ENCODE measurements around the gene ZSCAN31. TPM values are rescaled to one million over a fixed set of nuclear protein-coding genes. Genes with fewer than 3 reads are reported as not detected.
"Not testable (repeated sequence)": the region's sequence is repeated elsewhere in the genome, so short reads cannot be mapped to it uniquely, and the experiment has no call there.

ZSCAN31 gene
- total and polyA plus RNA-seq, 2 donors: 3.4 to 3.9 TPM

DNA sequence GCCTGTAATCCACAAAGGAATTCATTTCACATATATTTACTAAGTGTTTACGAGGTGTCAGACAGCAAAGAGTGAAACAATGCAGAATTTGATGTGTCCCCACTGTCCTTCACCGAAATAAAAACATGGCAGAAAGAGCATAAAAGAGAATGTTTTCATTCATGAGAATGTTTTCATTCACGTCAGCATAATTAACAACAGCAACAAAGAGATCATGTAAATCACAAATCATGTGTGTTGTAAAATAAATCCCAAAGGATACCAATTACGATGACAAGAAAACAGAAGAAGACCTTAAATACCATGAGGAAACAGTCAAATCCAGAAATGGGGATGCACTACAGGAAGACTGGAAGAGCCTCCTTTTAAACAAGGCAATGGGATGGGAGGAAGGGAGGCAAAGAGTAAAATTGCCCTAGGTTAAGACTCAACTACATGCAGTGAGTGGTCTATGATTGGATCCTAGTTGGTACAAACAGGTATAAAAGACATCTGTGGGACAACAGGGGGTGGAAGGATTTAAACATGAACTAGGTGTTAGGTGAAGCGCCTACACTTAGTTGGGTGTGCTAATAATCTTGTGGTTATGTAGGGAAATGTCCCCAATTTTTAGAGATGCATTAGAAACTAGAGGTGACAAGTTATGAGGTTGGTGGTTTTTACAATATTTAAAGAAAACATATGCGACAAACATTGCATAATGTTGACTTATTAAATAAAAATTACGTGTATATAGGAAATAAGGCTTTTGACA is 1.5 kb downstream of the ZSCAN31 start:
- Histone ChIP-seq H3K4me3 (ENCODE audit: low read length in 2 of 2) (no peak overlapping the region), H3K27ac (ENCODE audit: low read depth in 1 of 2, low read length in 1 of 2) (peak overlapping the region in 1 of 2 donors; percentile 93), H3K4me1 (ENCODE audit: control insufficient read depth in 2 of 2, insufficient read depth in 2 of 2, low read length in 2 of 2) (peaks cover 9 to 10% of the 10 kb centered on the region in 2 donors), H3K9me3 (ENCODE audit: control insufficient read depth in 2 of 2, insufficient read depth in 1 of 2, low read length in 1 of 2) (no peaks in the 10 kb centered on the region), H3K27me3 (ENCODE audit: control insufficient read depth in 2 of 2, insufficient read depth in 1 of 2, low read length in 1 of 2) (no peaks in the 10 kb centered on the region), H3K36me3 (ENCODE audit: control insufficient read depth in 2 of 2, insufficient read depth in 2 of 2, low read length in 1 of 2) (no peaks in the 10 kb centered on the region)
- DNase-seq (ENCODE audit: low read depth in 6 of 9, low spot score in 9 of 9): no peak
- 97% methylated on average over 7 of the region's 7 CpGs for WGBS

DNA sequence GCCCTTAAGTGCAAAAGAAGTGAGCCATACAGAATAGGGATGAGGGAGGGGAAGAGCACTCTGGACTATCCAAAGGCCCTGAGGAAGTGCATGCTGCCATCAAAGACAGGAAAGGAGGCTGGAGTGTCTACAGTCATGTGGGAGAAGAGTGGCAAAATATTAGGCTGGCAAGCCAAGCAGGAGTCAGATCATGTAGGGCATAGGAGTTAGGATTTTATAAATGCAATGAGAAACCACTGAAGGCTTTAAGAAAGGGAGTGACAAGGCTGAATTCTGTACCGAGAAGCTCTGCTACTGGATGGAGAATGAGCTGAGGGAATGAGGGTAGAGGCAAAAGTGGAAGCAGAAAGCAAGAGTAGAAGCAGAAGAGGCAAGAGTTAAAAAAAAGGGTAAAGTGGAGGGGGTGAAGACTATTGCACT is 2.3 kb downstream of the ZSCAN31 start:
- Histone ChIP-seq H3K27me3 (ENCODE audit: control insufficient read depth in 2 of 2, insufficient read depth in 1 of 2, low read length in 1 of 2) (no peaks in the 10 kb centered on the region), H3K4me1 (ENCODE audit: control insufficient read depth in 2 of 2, insufficient read depth in 2 of 2, low read length in 2 of 2) (peaks cover 9 to 10% of the 10 kb centered on the region in 2 donors), H3K36me3 (ENCODE audit: control insufficient read depth in 2 of 2, insufficient read depth in 2 of 2, low read length in 1 of 2) (no peaks in the 10 kb centered on the region), H3K9me3 (ENCODE audit: control insufficient read depth in 2 of 2, insufficient read depth in 1 of 2, low read length in 1 of 2) (no peaks in the 10 kb centered on the region), H3K4me3 (ENCODE audit: low read length in 2 of 2) (no peak overlapping the region), H3K27ac (ENCODE audit: low read depth in 1 of 2, low read length in 1 of 2) (no peak overlapping the region)
- no peak for DNase-seq (ENCODE audit: low read depth in 6 of 9, low spot score in 9 of 9)
- WGBS: 96% methylated on average over 1 of the region's 1 CpG

DNA sequence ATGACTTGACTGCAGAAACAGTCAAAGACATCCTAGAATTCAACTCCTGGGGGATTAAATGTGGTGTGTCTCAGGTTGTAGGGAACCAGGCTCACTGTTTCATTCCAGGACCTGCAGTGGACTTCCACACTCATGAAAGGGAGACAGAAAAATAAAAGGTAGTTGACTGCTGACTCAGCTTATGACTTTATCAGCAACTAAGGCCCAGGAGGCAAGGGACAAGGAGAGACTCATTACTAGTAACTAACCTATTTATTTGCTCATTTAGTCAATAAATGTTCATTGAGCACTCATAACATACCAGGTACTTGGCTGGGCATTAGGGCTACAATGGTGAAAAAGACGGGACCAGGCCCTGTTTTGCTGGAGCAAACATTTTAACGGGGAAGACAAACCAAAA is 2.9 kb downstream of the ZSCAN31 start:
- H3K27me3 ChIP-seq (ENCODE audit: control insufficient read depth in 2 of 2, insufficient read depth in 1 of 2, low read length in 1 of 2): no peaks in the 10 kb centered on the region
- H3K9me3 ChIP-seq (ENCODE audit: control insufficient read depth in 2 of 2, insufficient read depth in 1 of 2, low read length in 1 of 2): no peaks in the 10 kb centered on the region
- H3K36me3 ChIP-seq (ENCODE audit: control insufficient read depth in 2 of 2, insufficient read depth in 2 of 2, low read length in 1 of 2): no peaks in the 10 kb centered on the region
- H3K4me1 ChIP-seq (ENCODE audit: control insufficient read depth in 2 of 2, insufficient read depth in 2 of 2, low read length in 2 of 2): peaks cover 9 to 10% of the 10 kb centered on the region in 2 donors
- no peak for DNase-seq (ENCODE audit: low read depth in 6 of 9, low spot score in 9 of 9)
- H3K4me3 ChIP-seq (ENCODE audit: low read length in 2 of 2): no peak overlapping the region
- H3K27ac ChIP-seq (ENCODE audit: low read depth in 1 of 2, low read length in 1 of 2): no peak overlapping the region
- 95% methylated on average over 2 of the region's 2 CpGs for WGBS

DNA sequence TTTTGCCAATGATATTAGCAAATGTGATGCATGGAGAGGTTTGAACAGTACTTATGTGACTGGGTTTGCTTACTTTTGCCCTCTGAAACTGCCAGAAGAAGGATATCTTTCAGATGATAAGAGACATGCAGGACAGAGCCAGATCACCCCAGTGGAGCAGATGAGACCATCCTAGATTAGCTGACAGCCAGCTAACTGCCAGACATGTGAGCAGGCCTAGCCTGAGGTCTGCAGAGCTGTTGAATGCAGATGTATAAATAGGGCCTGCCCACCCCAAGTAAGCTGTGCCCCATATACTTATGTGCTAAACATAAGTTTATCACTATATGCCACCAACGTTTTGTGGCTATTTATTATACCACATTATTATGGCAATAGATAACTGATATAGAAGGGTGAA is 5.9 kb downstream of the ZSCAN31 start:
- Histone ChIP-seq H3K36me3 (ENCODE audit: control insufficient read depth in 2 of 2, insufficient read depth in 2 of 2, low read length in 1 of 2) (peaks cover 0 to 3% of the 10 kb centered on the region in 2 donors), H3K4me1 (ENCODE audit: control insufficient read depth in 2 of 2, insufficient read depth in 2 of 2, low read length in 2 of 2) (no peaks in the 10 kb centered on the region), H3K27me3 (ENCODE audit: control insufficient read depth in 2 of 2, insufficient read depth in 1 of 2, low read length in 1 of 2) (no peaks in the 10 kb centered on the region), H3K27ac (ENCODE audit: low read depth in 1 of 2, low read length in 1 of 2) (no peak overlapping the region), H3K4me3 (ENCODE audit: low read length in 2 of 2) (no peak overlapping the region), H3K9me3 (ENCODE audit: control insufficient read depth in 2 of 2, insufficient read depth in 1 of 2, low read length in 1 of 2) (peaks cover 7 to 10% of the 10 kb centered on the region in 2 donors)
- 92% methylated on average over 1 of the region's 1 CpG for WGBS
- DNase-seq (ENCODE audit: low read depth in 6 of 9, low spot score in 9 of 9): no peak

DNA sequence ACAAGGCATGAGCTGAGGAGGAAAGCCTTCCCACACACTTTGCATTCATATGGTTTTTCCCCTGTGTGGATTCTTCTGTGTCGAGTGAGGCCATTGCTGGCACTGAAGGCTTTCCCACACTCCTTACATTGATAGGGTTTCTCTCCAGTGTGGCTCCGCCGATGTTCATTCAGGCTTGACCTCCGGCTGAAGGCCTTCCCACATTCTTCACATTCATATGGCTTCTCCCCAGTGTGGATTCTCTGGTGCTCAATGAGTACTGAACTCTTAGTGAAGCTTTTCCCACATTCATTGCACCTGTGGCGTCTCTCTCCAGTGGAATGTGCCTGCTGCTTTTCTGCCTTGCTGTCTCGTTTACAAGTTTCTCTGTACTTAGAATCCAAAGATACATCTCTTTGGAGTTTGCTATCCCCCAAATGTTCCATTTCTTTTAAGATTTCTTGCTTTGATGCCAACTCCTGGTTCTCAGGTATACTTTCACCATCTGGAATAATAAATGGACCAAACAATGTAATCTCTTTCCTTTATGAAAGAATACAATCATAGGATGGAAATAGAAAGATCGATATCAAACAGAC is 9.5 kb downstream of the ZSCAN31 start:
- H3K4me1 ChIP-seq (ENCODE audit: control insufficient read depth in 2 of 2, insufficient read depth in 2 of 2, low read length in 2 of 2): no peaks in the 10 kb centered on the region
- no peak overlapping the region for H3K27ac ChIP-seq (ENCODE audit: low read depth in 1 of 2, low read length in 1 of 2)
- H3K4me3 ChIP-seq (ENCODE audit: low read length in 2 of 2): no peak overlapping the region
- WGBS: 95% methylated on average over 7 of the region's 7 CpGs
- peaks cover 7 to 10% of the 10 kb centered on the region in 2 donors for H3K9me3 ChIP-seq (ENCODE audit: control insufficient read depth in 2 of 2, insufficient read depth in 1 of 2, low read length in 1 of 2)
- no peaks in the 10 kb centered on the region for H3K27me3 ChIP-seq (ENCODE audit: control insufficient read depth in 2 of 2, insufficient read depth in 1 of 2, low read length in 1 of 2)
- peaks cover 0 to 3% of the 10 kb centered on the region in 2 donors for H3K36me3 ChIP-seq (ENCODE audit: control insufficient read depth in 2 of 2, insufficient read depth in 2 of 2, low read length in 1 of 2)
- DNase-seq (ENCODE audit: low read depth in 6 of 9, low spot score in 9 of 9): no peak

DNA sequence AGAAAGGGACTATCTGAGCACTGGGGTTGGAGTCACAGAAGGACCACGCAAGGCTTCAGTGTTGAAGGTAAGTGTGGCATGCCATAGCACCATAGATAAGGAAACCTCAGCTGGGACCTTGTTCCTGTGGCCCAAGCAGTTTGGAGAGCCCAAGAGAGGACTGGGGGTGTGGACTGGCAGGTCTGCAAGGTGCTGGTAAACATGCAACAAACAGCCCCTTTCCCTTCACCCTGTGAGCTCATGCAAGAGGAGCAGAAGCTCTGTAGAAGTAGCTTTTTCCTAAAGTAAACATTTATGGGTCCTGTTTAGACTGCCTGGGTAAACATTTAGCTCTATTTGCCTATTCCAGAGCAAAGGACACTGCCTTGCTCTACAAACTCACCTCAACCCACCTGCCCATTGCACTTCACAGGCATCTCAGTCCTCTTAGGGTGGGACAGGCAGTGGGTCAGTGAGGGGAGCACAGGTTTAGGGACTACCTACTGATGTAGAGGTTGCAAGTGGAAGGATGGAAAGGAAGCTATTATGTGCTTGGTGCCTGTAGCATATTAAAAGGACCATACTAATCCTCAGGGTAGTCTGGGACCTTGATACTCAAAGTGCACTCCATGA is 12.0 kb downstream of the ZSCAN31 start:
- Histone ChIP-seq H3K27ac (ENCODE audit: low read depth in 1 of 2, low read length in 1 of 2) (no peak overlapping the region), H3K36me3 (ENCODE audit: control insufficient read depth in 2 of 2, insufficient read depth in 2 of 2, low read length in 1 of 2) (peaks cover 0 to 3% of the 10 kb centered on the region in 2 donors), H3K27me3 (ENCODE audit: control insufficient read depth in 2 of 2, insufficient read depth in 1 of 2, low read length in 1 of 2) (no peaks in the 10 kb centered on the region), H3K4me1 (ENCODE audit: control insufficient read depth in 2 of 2, insufficient read depth in 2 of 2, low read length in 2 of 2) (no peaks in the 10 kb centered on the region), H3K4me3 (ENCODE audit: low read length in 2 of 2) (no peak overlapping the region), H3K9me3 (ENCODE audit: control insufficient read depth in 2 of 2, insufficient read depth in 1 of 2, low read length in 1 of 2) (peaks cover 7 to 12% of the 10 kb centered on the region in 2 donors)
- DNase-seq (ENCODE audit: low read depth in 6 of 9, low spot score in 9 of 9): no peak
- WGBS: 99% methylated on average over 1 of the region's 1 CpG

DNA sequence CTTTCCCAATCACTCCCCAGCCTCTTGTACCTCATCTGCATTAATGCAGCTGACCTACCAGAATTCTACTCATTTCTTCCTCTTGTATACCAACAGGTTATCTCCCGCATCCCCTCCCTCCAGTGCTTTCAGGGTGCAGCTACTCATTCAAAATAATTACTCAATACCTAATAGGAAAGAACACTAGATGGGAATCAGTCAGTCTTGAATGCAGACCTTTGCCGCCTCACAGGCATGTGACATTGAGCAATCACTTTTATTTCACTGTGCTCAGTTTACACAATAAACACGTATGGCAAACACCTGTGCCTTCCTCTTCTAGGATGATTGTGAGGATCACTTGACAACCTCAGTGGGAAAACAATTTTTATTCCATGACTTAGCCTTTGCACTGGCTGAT is 13.3 kb downstream of the ZSCAN31 start:
- Histone ChIP-seq H3K9me3 (ENCODE audit: control insufficient read depth in 2 of 2, insufficient read depth in 1 of 2, low read length in 1 of 2) (peaks cover 7 to 12% of the 10 kb centered on the region in 2 donors), H3K27ac (ENCODE audit: low read depth in 1 of 2, low read length in 1 of 2) (no peak overlapping the region), H3K4me1 (ENCODE audit: control insufficient read depth in 2 of 2, insufficient read depth in 2 of 2, low read length in 2 of 2) (no peaks in the 10 kb centered on the region), H3K27me3 (ENCODE audit: control insufficient read depth in 2 of 2, insufficient read depth in 1 of 2, low read length in 1 of 2) (no peaks in the 10 kb centered on the region), H3K36me3 (ENCODE audit: control insufficient read depth in 2 of 2, insufficient read depth in 2 of 2, low read length in 1 of 2) (peaks cover 0 to 3% of the 10 kb centered on the region in 2 donors), H3K4me3 (ENCODE audit: low read length in 2 of 2) (no peak overlapping the region)
- 95% methylated on average over 3 of the region's 3 CpGs for WGBS
- DNase-seq (ENCODE audit: low read depth in 6 of 9, low spot score in 9 of 9): no peak

DNA sequence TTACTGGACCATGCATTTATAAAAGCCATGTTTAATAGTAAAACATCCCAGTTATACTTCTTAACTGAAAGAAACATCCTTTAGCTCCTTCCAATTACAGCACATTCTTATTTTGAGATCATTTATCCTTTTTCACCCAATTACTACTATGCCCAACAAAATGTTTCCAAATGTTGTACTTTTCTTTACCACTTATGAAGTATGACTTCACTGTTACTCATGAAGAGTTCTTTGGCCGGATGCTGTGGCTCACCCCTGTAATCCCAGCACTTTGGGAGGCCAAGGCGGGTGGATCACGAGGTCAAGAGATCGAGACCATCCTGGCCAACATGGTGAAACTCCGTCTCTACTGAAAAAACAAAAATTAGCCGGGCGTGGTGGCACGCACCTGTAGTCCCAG is 18.1 kb downstream of the ZSCAN31 start:
- 97% methylated on average over 8 of the region's 8 CpGs for whole genome bisulfite sequencing

DNA sequence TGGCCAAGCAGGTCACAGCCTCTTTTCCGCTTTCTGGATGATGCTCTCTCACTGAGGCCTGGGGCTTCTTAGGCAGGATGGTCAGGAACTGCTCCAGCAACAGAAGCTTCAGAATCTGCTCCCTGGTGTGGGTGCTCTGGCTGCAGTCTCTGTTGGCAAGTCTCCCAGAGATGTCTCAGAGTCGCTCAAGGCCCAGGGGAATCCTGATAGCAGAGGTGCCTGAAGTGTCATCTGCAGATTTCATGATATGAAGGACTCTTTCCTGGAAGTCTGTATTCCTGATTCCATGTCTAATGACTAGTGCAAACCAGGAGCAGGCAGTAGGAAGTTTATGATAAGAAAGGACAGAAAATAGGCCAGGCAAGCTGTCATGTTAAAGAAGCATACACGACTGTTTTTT is 20.3 kb downstream of the ZSCAN31 start:
- Histone ChIP-seq H3K4me1 (ENCODE audit: control insufficient read depth in 2 of 2, insufficient read depth in 2 of 2, low read length in 2 of 2) (no peaks in the 10 kb centered on the region), H3K36me3 (ENCODE audit: control insufficient read depth in 2 of 2, insufficient read depth in 2 of 2, low read length in 1 of 2) (no peaks in the 10 kb centered on the region), H3K27me3 (ENCODE audit: control insufficient read depth in 2 of 2, insufficient read depth in 1 of 2, low read length in 1 of 2) (no peaks in the 10 kb centered on the region), H3K9me3 (ENCODE audit: control insufficient read depth in 2 of 2, insufficient read depth in 1 of 2, low read length in 1 of 2) (peaks cover 0 to 2% of the 10 kb centered on the region in 2 donors), H3K4me3 (ENCODE audit: low read length in 2 of 2) (no peak overlapping the region), H3K27ac (ENCODE audit: low read depth in 1 of 2, low read length in 1 of 2) (no peak overlapping the region)
- WGBS: 97% methylated on average over 3 of the region's 3 CpGs
- no peak for DNase-seq (ENCODE audit: low read depth in 6 of 9, low spot score in 9 of 9)

More for the DNA sequence above, 18.1 kb downstream of the ZSCAN31 start:
- not testable (repeated sequence) for H3K9me3 ChIP-seq (ENCODE audit: control insufficient read depth in 2 of 2, insufficient read depth in 1 of 2, low read length in 1 of 2); H3K4me3 ChIP-seq (ENCODE audit: low read length in 2 of 2); H3K36me3 ChIP-seq (ENCODE audit: control insufficient read depth in 2 of 2, insufficient read depth in 2 of 2, low read length in 1 of 2); DNase-seq (ENCODE audit: low read depth in 6 of 9, low spot score in 9 of 9); H3K27ac ChIP-seq (ENCODE audit: low read depth in 1 of 2, low read length in 1 of 2); H3K27me3 ChIP-seq (ENCODE audit: control insufficient read depth in 2 of 2, insufficient read depth in 1 of 2, low read length in 1 of 2); H3K4me1 ChIP-seq (ENCODE audit: control insufficient read depth in 2 of 2, insufficient read depth in 2 of 2, low read length in 2 of 2)

Measured in thymus (tissue), 11 donors.